Fibroblast of lung (primary cell): ENCODE results near the gene PRTN3.

ENCODE experiments used
- CTCF ChIP-seq, 2 donors: IDR thresholded peaks in 1 of 2; conservative IDR thresholded peaks in 1 of 2; 1 replicate in 1 of 2; 2 replicates in 1 of 2; pipeline ENCODE4 v1.5.1; 2011 to 2012; ENCODE audit warnings: low read length in 2 of 2, control low read depth in 1 of 2, inconsistent platforms in 1 of 2, low read depth in 1 of 2, mild to moderate bottlenecking in 1 of 2
- EZH2 ChIP-seq: IDR thresholded peaks from 2 replicates; pipeline ENCODE4 v1.5.1; 2012; ENCODE audit warnings: low read length, control low read depth, mild to moderate bottlenecking; ENCODE audit errors: missing control alignments

- TF ChIP-seq CTCF (conservative IDR thresholded peaks at IDR 0.05 in 1 of 2, IDR thresholded peaks at IDR 0.05 in 1 of 2; ENCODE audit: low read depth in 1 of 2, low read length in 2 of 2): no peak
- TF ChIP-seq EZH2: no peak
Measured at GRCh38 chr19:889662-890295, 49.0 kb downstream of the PRTN3 start.
